GM12872 (cell line): Measurements from ENCODE around the gene GABARAP.

Experiments used
- TF ChIP-seq, protein P1 (sequence below): IDR thresholded peaks from 3 replicates; pipeline ENCODE4 v1.5.1; 2011; ENCODE audit warnings: low read depth, mild to moderate bottlenecking, low read length, moderate library complexity; ENCODE audit not compliant: insufficient read depth

The GABARAP gene

DNA sequence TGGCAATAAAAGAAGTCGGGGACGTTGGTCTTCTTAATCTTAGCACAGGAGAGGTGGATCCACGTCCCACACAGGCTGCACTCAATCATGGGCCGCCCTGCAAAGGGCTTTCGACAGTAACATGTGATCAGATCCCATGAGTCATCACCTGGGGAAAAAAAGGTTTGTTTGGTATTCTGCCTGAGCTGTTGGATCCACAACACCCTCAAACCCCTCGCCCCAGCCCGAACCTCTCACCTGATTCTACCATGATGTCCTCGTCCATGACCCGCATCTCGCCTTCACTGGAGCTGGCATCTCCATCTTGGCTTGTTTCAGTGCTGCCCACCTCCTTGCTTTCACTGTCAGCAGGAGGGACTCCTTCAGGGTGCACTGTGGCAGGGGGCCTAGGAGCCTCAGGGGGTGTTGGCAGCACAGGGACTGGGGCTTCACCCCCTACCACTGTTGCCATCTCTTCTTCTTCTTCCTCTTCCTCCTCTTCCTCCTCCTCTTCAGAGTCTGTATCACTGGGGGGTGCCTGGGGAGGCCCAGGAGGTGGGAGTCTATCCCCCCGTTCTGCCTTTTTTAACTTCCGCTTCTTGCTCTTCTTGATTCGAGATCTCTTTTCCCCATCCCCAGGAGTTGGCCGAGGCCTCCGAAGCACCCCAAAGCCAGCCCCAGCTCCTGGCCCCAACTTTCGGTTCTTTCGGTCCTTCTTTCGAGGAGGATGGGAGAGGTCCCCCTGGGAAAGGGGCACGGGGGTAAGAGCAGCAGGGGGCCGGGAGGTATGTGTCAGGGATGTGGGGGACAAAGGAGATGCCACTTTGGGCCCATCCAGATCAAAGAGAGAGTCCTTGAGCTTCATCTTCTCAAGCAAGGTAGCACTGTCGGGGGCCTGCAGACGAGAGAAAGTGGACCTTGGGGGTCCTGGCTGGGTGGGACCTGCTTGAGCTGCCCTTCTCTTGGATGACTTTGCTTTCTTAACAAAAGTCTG lies 6.3 kb downstream of the GABARAP start:
- TF ChIP-seq, protein P1, sequence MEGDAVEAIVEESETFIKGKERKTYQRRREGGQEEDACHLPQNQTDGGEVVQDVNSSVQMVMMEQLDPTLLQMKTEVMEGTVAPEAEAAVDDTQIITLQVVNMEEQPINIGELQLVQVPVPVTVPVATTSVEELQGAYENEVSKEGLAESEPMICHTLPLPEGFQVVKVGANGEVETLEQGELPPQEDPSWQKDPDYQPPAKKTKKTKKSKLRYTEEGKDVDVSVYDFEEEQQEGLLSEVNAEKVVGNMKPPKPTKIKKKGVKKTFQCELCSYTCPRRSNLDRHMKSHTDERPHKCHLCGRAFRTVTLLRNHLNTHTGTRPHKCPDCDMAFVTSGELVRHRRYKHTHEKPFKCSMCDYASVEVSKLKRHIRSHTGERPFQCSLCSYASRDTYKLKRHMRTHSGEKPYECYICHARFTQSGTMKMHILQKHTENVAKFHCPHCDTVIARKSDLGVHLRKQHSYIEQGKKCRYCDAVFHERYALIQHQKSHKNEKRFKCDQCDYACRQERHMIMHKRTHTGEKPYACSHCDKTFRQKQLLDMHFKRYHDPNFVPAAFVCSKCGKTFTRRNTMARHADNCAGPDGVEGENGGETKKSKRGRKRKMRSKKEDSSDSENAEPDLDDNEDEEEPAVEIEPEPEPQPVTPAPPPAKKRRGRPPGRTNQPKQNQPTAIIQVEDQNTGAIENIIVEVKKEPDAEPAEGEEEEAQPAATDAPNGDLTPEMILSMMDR = no peak

DNA sequence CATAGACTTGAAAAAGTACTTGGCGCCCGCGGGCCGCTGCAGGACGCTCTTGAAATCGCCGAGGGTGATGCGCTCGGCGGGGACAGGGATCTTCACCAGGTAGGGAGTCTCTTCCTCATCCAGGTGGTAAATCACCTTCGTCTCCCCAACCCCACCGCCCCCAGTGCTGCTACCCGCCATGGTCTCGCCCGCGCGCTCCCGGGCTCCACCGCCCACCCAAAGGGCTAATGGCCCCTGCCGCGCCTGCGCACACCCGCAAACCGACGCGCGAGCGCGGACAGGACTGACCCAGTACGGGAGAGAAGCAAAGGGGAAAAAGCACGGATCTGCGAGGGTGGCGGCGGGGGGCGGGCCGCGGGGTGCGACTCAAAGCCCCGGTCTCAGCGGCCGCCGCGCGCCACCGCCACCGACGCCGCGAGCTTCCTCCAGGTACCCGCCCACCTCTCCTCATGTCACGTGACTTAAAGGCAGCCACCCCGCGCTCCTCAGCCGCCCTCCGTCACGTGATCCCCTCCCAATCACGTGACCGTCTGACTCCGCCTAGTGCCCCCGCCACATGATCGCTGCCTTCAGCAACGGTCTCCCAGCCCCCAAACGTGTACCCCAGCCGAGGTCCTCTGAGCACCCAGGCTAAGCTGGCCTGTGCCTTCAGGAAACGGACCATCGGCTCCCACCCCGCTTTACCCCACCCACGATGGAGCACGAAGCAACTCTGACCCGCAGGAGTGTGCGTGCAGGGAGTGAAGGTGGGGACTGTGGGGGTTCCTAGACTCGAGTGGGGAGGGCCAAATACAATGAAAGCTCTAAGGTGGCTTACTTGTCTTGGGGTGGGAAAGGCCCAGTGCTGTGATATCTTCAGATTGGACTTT lies 7.9 kb downstream of the GABARAP start, which contains the start of gene DVL2:
Gene DVL2, minus strand, starts transcription at position 435 of the 869 bp plus-strand sequence. Its CDS starts 255 bp downstream, at position 180.
- TF ChIP-seq, protein P1 = no peak

DNA sequence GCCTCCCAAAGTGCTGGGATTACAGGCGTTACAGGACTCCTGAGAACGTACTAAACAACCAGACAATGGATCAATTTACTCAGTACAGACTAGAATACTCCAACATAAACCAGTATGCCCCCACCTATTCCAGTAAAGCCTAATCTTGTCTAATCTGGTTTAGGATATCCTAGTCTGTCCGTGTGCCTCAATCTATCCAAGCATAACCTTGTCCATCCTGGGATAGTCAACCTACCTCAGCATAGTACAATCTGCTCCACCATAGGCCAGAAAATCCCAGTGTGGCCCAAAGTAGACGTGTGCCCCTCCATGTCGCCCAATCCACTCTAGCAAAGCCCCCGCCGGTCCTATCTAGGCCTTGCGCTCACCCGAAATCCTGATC lies 8.6 kb downstream of the GABARAP start:
- TF ChIP-seq, protein P1 = no peak

DNA sequence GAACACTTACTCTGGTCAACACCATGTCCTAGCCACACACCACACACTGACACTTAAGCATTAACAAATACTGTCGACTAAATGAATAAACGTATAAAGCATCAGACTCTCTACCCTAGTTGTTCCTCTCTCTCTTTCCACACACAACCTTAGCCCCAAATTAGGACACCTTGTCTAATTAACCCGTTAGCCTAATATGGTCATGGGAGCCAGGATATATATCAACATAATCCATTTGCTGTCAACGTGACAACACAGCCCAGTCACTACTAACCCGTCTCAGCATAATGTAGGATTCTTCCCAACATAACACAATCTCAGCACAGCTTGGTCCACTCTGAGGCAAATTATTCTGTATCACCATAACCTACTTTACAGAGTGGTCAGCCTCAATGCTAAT lies 10.1 kb downstream of the GABARAP start:
- TF ChIP-seq, protein P1 = no peak

DNA sequence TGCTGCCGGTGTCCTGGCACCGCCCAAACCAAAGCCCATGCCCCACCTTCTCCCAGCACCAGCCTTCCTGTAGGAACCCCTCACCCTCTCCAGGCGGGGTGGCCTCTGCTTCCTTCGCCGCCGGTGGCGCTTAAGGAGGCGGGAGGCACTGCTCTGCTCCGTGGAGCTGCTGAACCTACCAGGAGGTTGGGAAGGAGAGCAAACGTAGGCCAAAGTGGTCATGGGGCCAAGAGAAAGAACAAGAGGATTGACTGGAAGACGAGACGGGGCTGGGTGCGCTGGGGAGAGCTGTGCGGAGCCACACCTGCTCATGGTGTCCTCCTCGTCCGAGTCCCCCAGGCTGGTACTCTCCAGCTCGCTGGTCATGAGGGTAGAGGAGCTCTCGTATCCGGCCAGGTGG lies 12.7 kb downstream of the GABARAP start:
- TF ChIP-seq, protein P1 = no peak

DNA sequence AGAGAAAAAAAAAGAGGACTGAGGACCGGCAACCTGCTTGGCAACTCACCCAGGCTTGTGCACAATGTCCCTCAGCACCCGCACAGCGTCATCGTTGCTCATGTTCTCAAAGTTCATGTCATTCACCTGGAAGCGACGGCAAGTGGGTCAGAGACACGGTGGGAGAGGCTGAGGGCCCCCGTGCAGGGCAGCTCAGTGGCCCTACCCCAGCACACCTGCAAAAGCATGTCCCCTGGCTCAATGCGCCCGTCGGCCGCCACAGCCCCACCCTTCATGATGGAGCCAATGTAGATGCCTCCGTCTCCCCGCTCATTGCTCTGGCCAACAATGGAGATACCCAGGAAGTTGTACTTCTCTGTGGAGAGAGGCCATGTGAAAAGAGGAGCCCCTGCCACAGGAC lies 13.3 kb downstream of the GABARAP start:
- TF ChIP-seq, protein P1 = no peak
